Testis (tissue), 3 donors: ENCODE data around the gene KLHL7. TPM values are rescaled to one million over a fixed set of nuclear protein-coding genes. Genes with fewer than 3 reads are reported as not detected.

Source experiments
- DNase-seq: peaks from one replicate; pipeline ENCODE4 v3.0.0-alpha.2; 2019
- H3K27ac ChIP-seq, 2 donors: fragments of 200-600 bp; sonication (generic); one replicate each; pipeline ENCODE4 v1.5.1; 2019
- H3K27me3 ChIP-seq: fragments of 200-600 bp; sonication (generic); one replicate; pipeline ENCODE4 v1.5.1; 2019
- H3K36me3 ChIP-seq: fragments of 200-600 bp; sonication (generic); one replicate; pipeline ENCODE4 v1.5.1; 2017; ENCODE audit warnings: low read depth; ENCODE audit errors: missing control alignments
- H3K4me1 ChIP-seq: fragments of 200-600 bp; sonication (generic); one replicate; pipeline ENCODE4 v1.5.1; 2019
- H3K4me3 ChIP-seq, 2 donors: fragments of 200-600 bp; sonication (generic); one replicate each; pipeline ENCODE4 v1.5.1; 2017 to 2019
- H3K9me3 ChIP-seq: fragments of 200-600 bp; sonication (generic); one replicate; pipeline ENCODE4 v1.5.1; 2017
- POLR2A ChIP-seq: fragments of 450-650 bp; IDR thresholded peaks from one replicate; pipeline ENCODE4 v1.6.1; 2017; ENCODE audit warnings: antibody characterized with exemption, mild to moderate bottlenecking, moderate library complexity
- WGBS, 2 donors: methylation state at CpG; one replicate each; pipeline ENCODE4 v1.1.5; 2018; 5-methylcytosine and 5-hydroxymethylcytosine counted together
- intact Hi-C: fragments of 100-400 bp; cut with DNase I; formaldehyde crosslinking; loops from one replicate; pipeline ENCODE4 v1.15.1; 2023; ENCODE audit warnings: low total_unique reads
- polyA plus RNA-seq: library from polyadenylated mRNA; stranded (reverse); fragments of 350-450 nt; fragmentation: Illumina TruSeq; extraction: RNeasy Lipid Tissue Mini Kit (QIAGEN cat#74804); gene quantifications from one replicate; pipeline ENCODE4 v1.2.3, GENCODE V29; 2014; ENCODE audit warnings: low read depth, low replicate concordance; ENCODE audit not compliant: insufficient read depth
- total RNA-seq, 2 donors: library from RNA; depleted of rRNA; stranded (reverse); fragments of >200 nt; gene quantifications; one replicate each; pipeline ENCODE4 v1.2.3, GENCODE V29; 2016
- TF ChIP-seq, protein P1 (sequence below), 3 experiments: fragments of 450-650 bp in 2 of 3; fragments of 200-600 bp in 1 of 3; sonication (generic) in 1 of 3; IDR thresholded peaks; one replicate each; pipeline ENCODE4 v1.5.1; 2016 to 2019; ENCODE audit warnings: antibody characterized with exemption in 3 of 3, mild to moderate bottlenecking in 2 of 3, moderate library complexity in 1 of 3

KLHL7 gene
- total and polyA plus RNA-seq, 3 donors from 2014 or later = 85.3 to 135 (median 113) TPM

DNA sequence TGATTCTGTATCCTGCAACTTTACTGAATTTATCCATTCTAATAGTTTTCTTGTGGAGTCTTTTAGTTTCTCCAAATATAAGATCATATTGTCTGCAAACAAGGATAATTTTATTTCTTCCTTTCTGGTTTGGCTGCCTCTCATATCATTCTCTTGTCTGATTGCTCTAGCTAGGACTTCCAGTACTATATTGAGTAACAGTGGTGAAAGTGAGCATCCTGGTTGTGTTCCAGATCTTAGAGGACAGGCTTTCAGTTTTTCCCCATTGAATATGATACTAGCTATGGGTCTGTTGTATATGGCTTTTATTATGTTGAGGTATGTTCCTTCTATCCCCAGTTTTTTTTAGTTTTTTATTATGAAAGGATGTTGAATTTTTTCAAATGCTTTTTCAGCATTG, 28.2 kb downstream of the KLHL7 start:
- DNase-seq = no peak
- Histone ChIP-seq H3K4me3 (no peak overlapping the region), H3K36me3 (no peaks in the 10 kb centered on the region), H3K27me3 (no peaks in the 10 kb centered on the region), H3K9me3 (no peaks in the 10 kb centered on the region), H3K27ac (no peak overlapping the region), H3K4me1 (no peaks in the 10 kb centered on the region)
- TF ChIP-seq, protein P1, sequence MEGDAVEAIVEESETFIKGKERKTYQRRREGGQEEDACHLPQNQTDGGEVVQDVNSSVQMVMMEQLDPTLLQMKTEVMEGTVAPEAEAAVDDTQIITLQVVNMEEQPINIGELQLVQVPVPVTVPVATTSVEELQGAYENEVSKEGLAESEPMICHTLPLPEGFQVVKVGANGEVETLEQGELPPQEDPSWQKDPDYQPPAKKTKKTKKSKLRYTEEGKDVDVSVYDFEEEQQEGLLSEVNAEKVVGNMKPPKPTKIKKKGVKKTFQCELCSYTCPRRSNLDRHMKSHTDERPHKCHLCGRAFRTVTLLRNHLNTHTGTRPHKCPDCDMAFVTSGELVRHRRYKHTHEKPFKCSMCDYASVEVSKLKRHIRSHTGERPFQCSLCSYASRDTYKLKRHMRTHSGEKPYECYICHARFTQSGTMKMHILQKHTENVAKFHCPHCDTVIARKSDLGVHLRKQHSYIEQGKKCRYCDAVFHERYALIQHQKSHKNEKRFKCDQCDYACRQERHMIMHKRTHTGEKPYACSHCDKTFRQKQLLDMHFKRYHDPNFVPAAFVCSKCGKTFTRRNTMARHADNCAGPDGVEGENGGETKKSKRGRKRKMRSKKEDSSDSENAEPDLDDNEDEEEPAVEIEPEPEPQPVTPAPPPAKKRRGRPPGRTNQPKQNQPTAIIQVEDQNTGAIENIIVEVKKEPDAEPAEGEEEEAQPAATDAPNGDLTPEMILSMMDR (IDR thresholded peaks at IDR 0.05) = no peak
- no peak for TF ChIP-seq POLR2A
- intact Hi-C loops = no loop called here

DNA sequence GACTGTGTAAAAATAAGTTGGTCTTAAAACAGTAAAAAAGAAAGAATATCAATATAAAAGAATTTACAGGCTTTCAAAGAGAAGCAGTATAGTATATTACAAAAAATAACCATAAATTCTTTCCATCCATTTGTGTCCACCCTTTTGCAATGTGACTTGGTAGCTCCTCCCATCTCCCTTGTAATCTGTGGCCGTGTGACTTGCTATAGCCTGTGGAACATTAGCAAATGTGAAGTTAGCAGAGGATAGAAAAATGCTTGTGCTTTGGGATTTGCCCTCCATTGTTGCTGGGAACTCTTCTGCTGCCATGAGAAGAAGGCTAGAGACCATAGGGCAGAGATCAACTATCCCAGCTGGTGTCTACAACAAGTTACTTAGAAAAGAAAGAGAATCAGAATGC, 30.2 kb downstream of the KLHL7 start:
- WGBS, 2 donors = 33 to 38% methylated on average over 1 of the region's 1 CpG
- Histone ChIP-seq H3K9me3 (no peaks in the 10 kb centered on the region), H3K36me3 (no peaks in the 10 kb centered on the region), H3K27me3 (no peaks in the 10 kb centered on the region), H3K4me1 (no peaks in the 10 kb centered on the region), H3K4me3 (no peak overlapping the region), H3K27ac (no peak overlapping the region)
- no peak for DNase-seq
- no peak for TF ChIP-seq POLR2A
- TF ChIP-seq, protein P1 (IDR thresholded peaks at IDR 0.05) = no peak
- intact Hi-C loops = no loop called here

DNA sequence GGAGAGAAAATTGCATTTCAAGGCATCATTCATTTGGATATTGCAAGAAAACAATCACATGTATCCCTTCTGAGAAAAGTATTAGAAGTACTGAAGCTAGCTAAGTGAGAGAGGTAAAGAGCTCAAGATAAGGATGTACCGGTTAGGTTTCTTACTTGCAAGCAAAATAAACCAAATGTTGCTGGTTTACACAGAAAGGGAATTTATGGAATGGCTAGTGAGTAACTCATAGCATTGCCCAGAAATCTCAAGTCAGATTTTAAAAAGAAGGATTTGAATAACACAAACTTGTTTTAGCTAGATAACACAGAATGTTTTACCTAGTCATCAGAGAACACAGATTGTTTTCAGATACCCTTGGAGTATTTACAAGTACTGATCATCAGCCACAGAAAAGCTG, 30.6 kb downstream of the KLHL7 start:
- Histone ChIP-seq H3K4me3 (no peak overlapping the region), H3K36me3 (no peaks in the 10 kb centered on the region), H3K27ac (peak overlapping the region in 1 of 2 donors; percentile 36), H3K9me3 (no peaks in the 10 kb centered on the region), H3K4me1 (no peaks in the 10 kb centered on the region), H3K27me3 (no peaks in the 10 kb centered on the region)
- no peak for DNase-seq
- intact Hi-C loops = no loop called here
- TF ChIP-seq, protein P1 (IDR thresholded peaks at IDR 0.05) = no peak
- no peak for TF ChIP-seq POLR2A
- 27 to 30% methylated on average over 1 of the region's 1 CpG for WGBS, 2 donors

DNA sequence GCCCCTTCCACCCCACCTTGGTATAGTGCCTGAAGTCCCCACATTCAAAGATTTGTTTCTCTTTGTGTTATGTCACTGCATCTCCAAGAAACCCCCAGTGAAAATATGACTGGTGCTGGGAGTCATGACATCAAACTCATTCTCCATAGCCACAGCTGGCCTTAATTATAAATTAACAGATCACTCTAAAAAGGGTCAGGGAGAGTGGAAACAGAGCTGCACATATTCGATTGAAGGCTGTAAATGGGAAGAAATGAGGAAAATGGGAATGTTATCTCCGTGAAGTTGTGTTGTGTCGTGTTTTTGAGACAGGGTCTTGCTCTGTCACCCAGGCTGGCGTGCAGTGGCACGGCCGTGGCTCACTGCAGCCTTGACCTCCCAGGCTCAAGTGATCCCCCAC, 52.1 kb downstream of the KLHL7 start:
- no peak for DNase-seq
- intact Hi-C loops = no loop called here
- no peaks in the 10 kb centered on the region for H3K27me3 ChIP-seq
- no peaks in the 10 kb centered on the region for H3K36me3 ChIP-seq
- WGBS, 2 donors = 75 to 78% methylated on average over 6 of the region's 6 CpGs
- H3K27ac ChIP-seq = no peak overlapping the region
- TF ChIP-seq, protein P1 (IDR thresholded peaks at IDR 0.05) = no peak
- TF ChIP-seq POLR2A = no peak
- H3K9me3 ChIP-seq = no peaks in the 10 kb centered on the region
- H3K4me3 ChIP-seq = no peak overlapping the region
- H3K4me1 ChIP-seq = peaks cover 10% of the 10 kb centered on the region

DNA sequence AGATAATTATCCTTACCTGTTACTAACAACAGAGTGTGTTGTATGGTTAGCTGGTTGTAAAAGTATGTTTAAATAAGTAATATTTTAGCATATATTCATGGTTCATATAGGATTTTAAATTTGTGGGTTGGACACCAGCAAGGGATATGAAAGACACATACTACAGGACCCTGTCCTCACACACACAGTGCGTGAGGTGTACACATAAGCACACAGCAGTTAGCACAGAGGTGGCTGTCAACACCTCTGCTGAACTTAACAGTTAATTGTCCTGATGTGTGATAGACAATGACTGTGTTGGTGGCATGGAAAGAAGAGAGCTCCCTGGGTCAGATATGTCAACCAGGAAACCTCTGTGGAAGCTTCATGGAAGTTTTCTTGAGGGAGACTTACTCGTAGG, 53.0 kb downstream of the KLHL7 start:
- intact Hi-C loops = no loop called here
- Histone ChIP-seq H3K27ac (no peak overlapping the region), H3K4me3 (no peak overlapping the region), H3K9me3 (no peaks in the 10 kb centered on the region), H3K36me3 (no peaks in the 10 kb centered on the region), H3K27me3 (no peaks in the 10 kb centered on the region), H3K4me1 (peaks cover 10% of the 10 kb centered on the region)
- no peak for TF ChIP-seq POLR2A
- TF ChIP-seq, protein P1 (IDR thresholded peaks at IDR 0.05) = no peak
- WGBS, 2 donors = 93 to 98% methylated on average over 2 of the region's 2 CpGs
- no peak for DNase-seq
